Renal cortical epithelial cell (primary cell): ENCODE data around the gene TMEM205. TPM values are rescaled to one million over a fixed set of nuclear protein-coding genes. Genes with fewer than 3 reads are reported as not detected.
"Not testable (repeated sequence)": the region's sequence is repeated elsewhere in the genome, so short reads cannot be mapped to it uniquely, and the experiment has no call there.

ENCODE experiments used
- DNase-seq: peaks from one replicate; pipeline ENCODE4 v3.0.0-alpha.2; 2011; ENCODE audit warnings: low read depth
- total RNA-seq: library from RNA; depleted of rRNA; stranded (reverse); fragments of >200 nt; gene quantifications from 2 replicates; pipeline ENCODE4 v1.2.3, GENCODE V29; 2014

The TMEM205 gene
- total RNA-seq, 1 donor from 2014 or later = 203 TPM

- peak; percentile 80 for DNase-seq
Measured at GRCh38 chr19:11339254-11340098, 6.6 kb downstream of the TMEM205 start, which contains the start of gene RAB3D. TSS of gene RAB3D (minus strand) at chr19:11339657. CDS start at chr19:11337399, 2,258 bp downstream.

- peak; percentile 49 for DNase-seq
Measured at GRCh38 chr19:11338569-11339253, 7.4 kb downstream of the TMEM205 start.

- DNase-seq = no peak
Measured at GRCh38 chr19:11338121-11338520, 7.9 kb downstream of the TMEM205 start.

- no peak for DNase-seq
Measured at GRCh38 chr19:11337080-11337479, 9.0 kb downstream of the TMEM205 start.

- no peak for DNase-seq
Measured at GRCh38 chr19:11335449-11336146, 10.5 kb downstream of the TMEM205 start.

- peak; percentile 62 for DNase-seq
Measured at GRCh38 chr19:11333838-11334237, 12.2 kb downstream of the TMEM205 start.

- DNase-seq = no peak
Measured at GRCh38 chr19:11332822-11333221, 13.2 kb downstream of the TMEM205 start.

- DNase-seq = no peak
Measured at GRCh38 chr19:11331502-11331901, 14.6 kb downstream of the TMEM205 start.

- no peak for DNase-seq
Measured at GRCh38 chr19:11330127-11330526, 15.9 kb downstream of the TMEM205 start.

- no peak for DNase-seq
Measured at GRCh38 chr19:11325544-11325943, 20.5 kb downstream of the TMEM205 start.

- no peak for DNase-seq
Measured at GRCh38 chr19:11324748-11325389, 21.2 kb downstream of the TMEM205 start.

GRCh38 chr19:11324079-11324661 is 21.9 kb downstream of the TMEM205 start:
- peak; percentile 98 for DNase-seq

- DNase-seq = no peak
Measured at GRCh38 chr19:11323601-11324078, 22.4 kb downstream of the TMEM205 start.

GRCh38 chr19:11322269-11323024 is 23.6 kb downstream of the TMEM205 start:
- peak; percentile 33 for DNase-seq

GRCh38 chr19:11321191-11322126 is 24.6 kb downstream of the TMEM205 start:
- DNase-seq = no peak

GRCh38 chr19:11320278-11320995 is 25.6 kb downstream of the TMEM205 start:
- not testable (repeated sequence) for DNase-seq

- DNase-seq = no peak
Measured at GRCh38 chr19:11306337-11306736, 39.7 kb downstream of the TMEM205 start.

GRCh38 chr19:11304936-11305335 is 41.1 kb downstream of the TMEM205 start:
- no peak for DNase-seq

GRCh38 chr19:11300811-11301120 is 45.3 kb downstream of the TMEM205 start:
- no peak for DNase-seq
